Thyroid gland (tissue), 4 donors: ENCODE measurements around the gene OR4D1. TPM values are rescaled to one million over a fixed set of nuclear protein-coding genes. Genes with fewer than 3 reads are reported as not detected.

Experiments
- DNase-seq, 2 donors: peaks; one replicate each; pipeline ENCODE4 v3.0.0-alpha.2; 2019
- H3K27ac ChIP-seq, 3 donors: fragments of 200-600 bp; sonication (generic); 1 replicate in 2 of 3; 2 replicates in 1 of 3; pipeline ENCODE4 v1.5.1; 2016 to 2019; ENCODE audit warnings: mild to moderate bottlenecking in 1 of 3, moderate library complexity in 1 of 3
- H3K27me3 ChIP-seq: fragments of 200-600 bp; sonication (generic); one replicate; pipeline ENCODE4 v1.5.1; 2019
- H3K36me3 ChIP-seq, 2 donors: fragments of 200-600 bp; sonication (generic); one replicate each; pipeline ENCODE4 v1.5.1; 2016 to 2019
- H3K4me1 ChIP-seq, 2 donors: fragments of 200-600 bp; sonication (generic); one replicate each; pipeline ENCODE4 v1.5.1; 2017 to 2019
- H3K4me3 ChIP-seq, 3 donors: fragments of 200-600 bp; sonication (generic); replicated peaks in 1 of 3; 1 replicate in 2 of 3; 2 replicates in 1 of 3; pipeline ENCODE4 v1.5.1; 2016; ENCODE audit warnings: mild to moderate bottlenecking in 1 of 3
- H3K9me3 ChIP-seq: fragments of 200-600 bp; sonication (generic); one replicate; pipeline ENCODE4 v1.5.1; 2017
- POLR2A ChIP-seq, 2 donors: fragments of 450-650 bp; IDR thresholded peaks; one replicate each; pipeline ENCODE4 v1.6.1; 2017; ENCODE audit warnings: antibody characterized with exemption in 2 of 2, mild to moderate bottlenecking in 2 of 2, moderate library complexity in 1 of 2
- WGBS, 2 donors: methylation state at CpG; one replicate each; pipeline ENCODE4 v1.1.5; 2017; 5-methylcytosine and 5-hydroxymethylcytosine counted together
- intact Hi-C: fragments of 100-400 bp; cut with DNase I; formaldehyde crosslinking; loops from one replicate; pipeline ENCODE4 v1.15.1; 2023
- total RNA-seq, 4 donors: library from RNA; depleted of rRNA; stranded (reverse); fragments of >200 nt; gene quantifications; one replicate each; pipeline ENCODE4 v1.2.3, GENCODE V29; 2016
- TF ChIP-seq, protein P1 (sequence below), 6 experiments: fragments of 200-600 bp in 3 of 6; fragments of 450-650 bp in 3 of 6; sonication (generic) in 3 of 6; IDR thresholded peaks; one replicate each; pipeline ENCODE4 v1.5.1; 2016 to 2019; ENCODE audit warnings: antibody characterized with exemption in 6 of 6, mild to moderate bottlenecking in 2 of 6, inconsistent platforms in 1 of 6, moderate library complexity in 1 of 6

OR4D1 gene
- total RNA-seq, 4 donors from 2014 or later = not detected

DNA sequence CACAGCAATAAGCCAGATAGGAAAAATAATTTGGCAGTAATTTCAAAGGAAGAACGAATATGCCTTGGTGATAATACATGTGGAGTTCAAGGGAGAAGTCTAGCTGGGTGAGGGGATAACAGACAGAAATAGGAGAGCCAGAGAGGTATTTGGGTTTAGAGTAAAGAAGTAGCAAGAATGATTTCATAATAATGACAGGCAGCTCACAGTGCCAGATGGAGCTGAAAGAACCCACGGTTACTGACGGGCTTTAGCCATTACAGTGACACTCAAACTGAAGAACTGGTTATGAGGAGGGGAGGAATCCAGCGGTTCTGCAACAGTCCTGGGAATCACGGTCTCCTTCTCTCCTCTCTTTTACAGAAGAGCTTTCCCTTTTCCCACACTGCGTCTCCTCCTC lies 2.2 kb downstream of the OR4D1 start:
- H3K4me1 ChIP-seq = no peaks in the 10 kb centered on the region
- H3K4me3 ChIP-seq = no peak overlapping the region
- no peaks in the 10 kb centered on the region for H3K27me3 ChIP-seq
- no peaks in the 10 kb centered on the region for H3K36me3 ChIP-seq
- H3K27ac ChIP-seq = no peak overlapping the region
- no peaks in the 10 kb centered on the region for H3K9me3 ChIP-seq
- DNase-seq = no peak
- WGBS, 2 donors = 43 to 54% methylated on average over 6 of the region's 6 CpGs
- intact Hi-C loops = no loop called here
- TF ChIP-seq, protein P1, sequence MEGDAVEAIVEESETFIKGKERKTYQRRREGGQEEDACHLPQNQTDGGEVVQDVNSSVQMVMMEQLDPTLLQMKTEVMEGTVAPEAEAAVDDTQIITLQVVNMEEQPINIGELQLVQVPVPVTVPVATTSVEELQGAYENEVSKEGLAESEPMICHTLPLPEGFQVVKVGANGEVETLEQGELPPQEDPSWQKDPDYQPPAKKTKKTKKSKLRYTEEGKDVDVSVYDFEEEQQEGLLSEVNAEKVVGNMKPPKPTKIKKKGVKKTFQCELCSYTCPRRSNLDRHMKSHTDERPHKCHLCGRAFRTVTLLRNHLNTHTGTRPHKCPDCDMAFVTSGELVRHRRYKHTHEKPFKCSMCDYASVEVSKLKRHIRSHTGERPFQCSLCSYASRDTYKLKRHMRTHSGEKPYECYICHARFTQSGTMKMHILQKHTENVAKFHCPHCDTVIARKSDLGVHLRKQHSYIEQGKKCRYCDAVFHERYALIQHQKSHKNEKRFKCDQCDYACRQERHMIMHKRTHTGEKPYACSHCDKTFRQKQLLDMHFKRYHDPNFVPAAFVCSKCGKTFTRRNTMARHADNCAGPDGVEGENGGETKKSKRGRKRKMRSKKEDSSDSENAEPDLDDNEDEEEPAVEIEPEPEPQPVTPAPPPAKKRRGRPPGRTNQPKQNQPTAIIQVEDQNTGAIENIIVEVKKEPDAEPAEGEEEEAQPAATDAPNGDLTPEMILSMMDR (IDR thresholded peaks at IDR 0.05) = no peak
- no peak for TF ChIP-seq POLR2A (IDR thresholded peaks at IDR 0.05)

DNA sequence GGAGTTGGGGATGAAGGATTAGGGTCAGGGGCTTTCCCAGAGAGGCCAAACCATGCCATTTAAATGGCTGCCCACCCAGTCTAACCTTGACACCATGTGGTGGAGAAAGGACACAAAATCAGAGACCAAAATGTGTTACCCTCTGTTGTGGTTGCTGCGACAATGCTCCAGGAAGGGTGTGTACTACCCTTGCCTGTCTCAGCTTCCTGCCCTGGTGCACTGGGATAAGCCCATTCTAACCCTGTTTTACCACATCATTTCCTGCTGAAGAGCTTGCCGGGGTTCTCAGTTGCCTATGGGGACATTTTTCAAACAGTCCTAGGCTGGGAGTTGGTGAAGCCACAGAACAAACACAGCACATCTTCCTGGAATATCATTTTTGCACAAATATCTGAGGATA lies 4.9 kb downstream of the OR4D1 start:
- WGBS, 2 donors = 54 to 62% methylated on average over 2 of the region's 2 CpGs

DNA sequence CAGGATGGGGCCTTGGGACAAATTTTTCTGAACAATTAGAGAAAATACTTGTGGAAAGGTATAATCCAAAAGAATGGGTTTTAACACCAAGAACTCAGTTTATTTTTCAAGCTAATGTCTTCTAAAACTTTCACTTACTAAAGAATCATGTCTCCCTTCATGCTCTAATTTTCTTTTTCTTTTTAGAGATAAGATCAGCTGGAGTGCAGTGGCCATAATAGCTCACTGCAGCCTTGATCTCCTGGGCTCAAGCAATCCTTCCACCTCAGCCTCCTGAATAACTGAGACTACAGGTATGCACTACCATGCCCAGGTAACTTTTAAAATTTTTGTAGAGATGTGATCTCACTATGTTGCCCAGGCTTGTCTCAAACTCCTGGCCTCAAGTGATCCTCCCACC lies 5.5 kb downstream of the OR4D1 start:
- H3K4me3 ChIP-seq = no peak overlapping the region
- H3K9me3 ChIP-seq = no peaks in the 10 kb centered on the region
- DNase-seq = no peak
- H3K27ac ChIP-seq = no peak overlapping the region
- no peaks in the 10 kb centered on the region for H3K36me3 ChIP-seq
- intact Hi-C loops = no loop called here
- TF ChIP-seq, protein P1 (IDR thresholded peaks at IDR 0.05) = no peak
- no peak for TF ChIP-seq POLR2A (IDR thresholded peaks at IDR 0.05)
- H3K4me1 ChIP-seq = peaks cover 7 to 8% of the 10 kb centered on the region in 2 donors
- peaks cover 11% of the 10 kb centered on the region for H3K27me3 ChIP-seq

More for the DNA sequence above, 4.9 kb downstream of the OR4D1 start:
- no peak for DNase-seq
- intact Hi-C loops = no loop called here
- Histone ChIP-seq H3K36me3 (no peaks in the 10 kb centered on the region), H3K27me3 (peaks cover 11% of the 10 kb centered on the region), H3K27ac (no peak overlapping the region), H3K4me1 (peaks cover 7 to 8% of the 10 kb centered on the region in 2 donors), H3K4me3 (no peak overlapping the region), H3K9me3 (no peaks in the 10 kb centered on the region)
- no peak for TF ChIP-seq POLR2A (IDR thresholded peaks at IDR 0.05)
- TF ChIP-seq, protein P1 (IDR thresholded peaks at IDR 0.05) = no peak

DNA sequence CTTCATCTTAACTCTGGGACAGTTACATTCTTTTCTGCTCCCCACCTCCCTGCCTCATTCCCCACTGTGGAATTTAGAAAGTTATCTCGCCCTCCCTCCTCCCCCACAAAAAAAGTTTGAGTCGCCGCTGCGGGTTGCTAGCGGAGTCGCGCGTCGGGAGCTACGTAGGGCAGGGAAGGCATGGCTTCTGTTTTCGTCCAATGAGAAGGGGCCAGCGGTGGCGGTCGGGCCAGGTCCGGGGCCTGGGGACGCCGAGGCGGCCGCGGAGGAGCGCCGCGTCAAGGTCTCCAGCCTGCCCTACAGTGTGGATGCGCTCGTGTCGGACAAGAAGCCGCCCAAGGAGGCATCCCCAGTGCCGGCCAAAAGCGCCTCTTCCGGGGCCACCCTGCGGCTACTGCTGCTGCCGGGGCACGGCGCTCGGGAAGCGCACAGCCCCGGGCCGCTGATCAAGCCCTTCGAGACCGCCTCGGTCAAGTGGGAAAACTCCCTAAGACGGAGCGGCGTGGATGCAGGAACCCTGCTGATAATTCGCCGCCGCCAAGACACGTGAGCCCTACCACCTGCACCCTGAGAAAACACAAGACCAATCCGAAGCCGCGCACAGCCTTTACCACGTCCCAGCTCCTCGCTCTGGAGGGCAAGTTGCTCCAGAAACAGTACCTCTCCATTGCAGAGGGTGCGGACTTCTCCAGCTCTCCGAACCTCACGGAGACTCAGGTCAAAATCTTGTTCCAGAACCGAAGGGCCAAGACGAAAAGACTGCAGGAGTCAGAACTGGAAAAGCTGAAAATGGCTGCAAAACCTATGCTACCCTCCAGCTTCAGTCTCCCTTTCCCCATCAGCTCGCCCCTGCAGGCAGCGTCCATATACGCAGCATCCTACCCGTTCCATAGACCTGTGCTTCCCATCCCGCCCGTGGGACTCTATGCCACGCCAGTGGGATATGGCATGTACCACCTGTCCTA lies 8.9 kb downstream of the OR4D1 start:
- Histone ChIP-seq H3K4me3 (peak overlapping the region in 1 of 3 donors; percentile 19), H3K27me3 (peaks cover 11% of the 10 kb centered on the region), H3K36me3 (no peaks in the 10 kb centered on the region), H3K27ac (no peak overlapping the region), H3K4me1 (peaks cover 7 to 8% of the 10 kb centered on the region in 2 donors), H3K9me3 (no peaks in the 10 kb centered on the region)
- 5% methylated on average over 24 to 39 of the region's 65 CpGs for WGBS, 2 donors
- intact Hi-C loops = no loop called here
- TF ChIP-seq, protein P1 (IDR thresholded peaks at IDR 0.05) = no peak
- no peak for TF ChIP-seq POLR2A (IDR thresholded peaks at IDR 0.05)
- DNase-seq = peak; percentile 8 to 12

DNA sequence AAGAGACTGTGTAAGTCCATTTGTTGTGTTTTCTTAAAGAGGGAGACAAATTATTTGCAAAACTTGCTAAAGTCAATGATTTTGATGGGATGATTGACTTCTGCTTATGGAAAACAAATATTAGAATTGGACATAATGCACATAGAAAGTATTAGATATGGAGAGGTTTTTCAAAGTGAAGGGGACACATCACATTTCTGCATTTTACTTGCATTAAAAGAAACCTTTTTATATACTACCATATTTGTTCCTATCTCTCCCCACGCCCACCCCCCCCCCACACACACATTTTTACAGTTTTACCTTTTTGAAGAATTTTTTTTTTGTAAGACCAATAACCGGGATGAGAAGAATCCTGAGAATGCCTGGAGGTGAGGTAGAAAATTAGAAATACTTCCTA lies 10.0 kb downstream of the OR4D1 start:
- H3K36me3 ChIP-seq = no peaks in the 10 kb centered on the region
- H3K4me1 ChIP-seq = peaks cover 7 to 8% of the 10 kb centered on the region in 2 donors
- no peaks in the 10 kb centered on the region for H3K9me3 ChIP-seq
- intact Hi-C loops = no loop called here
- H3K27me3 ChIP-seq = peaks cover 11% of the 10 kb centered on the region
- H3K4me3 ChIP-seq = no peak overlapping the region
- no peak for DNase-seq
- no peak overlapping the region for H3K27ac ChIP-seq
- TF ChIP-seq, protein P1 (IDR thresholded peaks at IDR 0.05) = no peak
- TF ChIP-seq POLR2A (IDR thresholded peaks at IDR 0.05) = no peak
- 72 to 83% methylated on average over 2 of the region's 2 CpGs for WGBS, 2 donors
